Activated CD4-positive, alpha-beta T cell treated with anti-CD3 and anti-CD28 coated beads, Interleukin-10, Interleukin-2, amounts not matched to agents 100 ng/mL and 50 ng/mL, durations not matched to agents 16 hours and 8 hours (primary cell): ENCODE results near the gene NPIPA1.
A peak's percentile ranks its signal among the peaks of the same experiment; 100 is the strongest.
"Not testable (repeated sequence)": the region's sequence is repeated elsewhere in the genome, so short reads cannot be mapped to it uniquely, and the experiment has no call there.

Experiments
- DNase-seq: peaks from one replicate; pipeline ENCODE4 v3.0.0-alpha.2; 2020

The NPIPA1 gene

DNA sequence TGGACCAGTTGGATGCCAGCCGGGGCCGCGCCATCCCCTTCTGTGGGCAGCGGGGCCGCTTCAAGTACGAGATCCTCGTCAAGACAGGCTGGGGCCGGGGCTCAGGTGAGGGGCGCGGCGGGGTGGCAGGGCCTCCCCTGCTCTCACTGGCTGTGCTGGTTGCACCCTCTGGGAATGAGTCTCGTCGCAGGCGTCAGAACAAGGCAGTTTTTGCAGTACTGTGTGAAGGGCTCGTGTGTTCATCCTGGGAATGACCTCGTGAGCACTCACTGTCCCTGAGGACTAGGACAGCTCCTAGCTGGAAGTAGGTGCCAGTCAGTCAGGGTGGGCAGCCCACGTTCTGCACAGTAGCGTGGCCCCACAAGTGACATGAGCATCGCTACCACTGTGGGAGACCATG is 6.3 kb upstream of the NPIPA1 start:
- DNase-seq = not testable (repeated sequence)

DNA sequence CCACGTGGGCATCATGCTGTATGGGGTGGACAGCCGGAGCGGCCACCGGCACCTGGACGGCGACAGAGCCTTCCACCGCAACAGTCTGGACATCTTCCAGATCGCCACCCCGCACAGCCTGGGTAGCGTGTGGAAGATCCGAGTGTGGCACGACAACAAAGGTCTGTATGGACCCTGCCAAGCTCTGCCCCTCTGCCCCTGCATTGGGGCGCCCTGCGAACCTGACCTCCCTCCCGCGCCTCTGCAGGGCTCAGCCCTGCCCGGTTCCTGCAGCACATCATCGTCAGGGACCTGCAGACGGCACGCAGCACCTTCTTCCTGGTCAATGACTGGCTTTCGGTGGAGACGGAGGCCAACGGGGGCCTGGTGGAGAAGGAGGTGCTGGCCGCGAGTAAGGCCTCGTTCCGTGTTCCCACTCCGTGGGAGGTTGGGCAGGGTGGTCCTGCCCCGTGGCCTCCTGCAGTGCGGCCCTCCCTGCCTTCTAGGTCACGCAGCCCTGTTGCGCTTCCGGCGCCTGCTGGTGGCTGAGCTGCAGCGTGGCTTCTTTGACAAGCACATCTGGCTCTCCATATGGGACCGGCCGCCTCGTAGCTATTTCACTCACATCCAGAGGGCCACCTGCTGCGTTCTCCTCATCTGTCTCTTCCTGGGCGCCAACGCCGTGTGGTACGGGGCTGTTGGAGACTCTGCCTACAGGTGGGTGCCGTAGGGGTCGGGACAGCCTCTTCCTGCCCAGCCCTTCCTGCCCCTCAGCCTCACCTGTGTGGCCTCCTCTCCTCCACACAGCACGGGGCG is 4.5 kb upstream of the NPIPA1 start:
- DNase-seq = not testable (repeated sequence)

DNA sequence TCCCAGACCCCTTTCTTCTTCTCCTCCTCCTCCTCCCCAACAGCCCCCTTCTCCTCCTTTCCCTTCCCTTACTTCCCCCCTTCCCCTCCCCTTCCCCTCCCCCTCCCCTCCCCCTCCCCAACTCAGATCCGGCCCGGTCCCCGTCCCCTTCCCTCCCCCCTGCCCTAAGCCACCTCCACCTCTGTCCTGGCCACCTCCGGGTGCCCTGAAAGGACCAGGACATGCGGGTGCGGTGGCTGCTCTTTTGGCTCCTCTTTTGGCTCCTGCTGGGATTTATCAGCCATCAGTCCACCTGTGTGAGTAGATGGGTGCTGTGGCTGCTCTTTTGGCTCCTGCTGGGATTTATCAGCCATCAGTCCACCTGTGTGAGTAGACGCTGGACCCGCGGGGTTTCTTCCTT is 751 bp downstream of the NPIPA1 start:
- DNase-seq = not testable (repeated sequence)

DNA sequence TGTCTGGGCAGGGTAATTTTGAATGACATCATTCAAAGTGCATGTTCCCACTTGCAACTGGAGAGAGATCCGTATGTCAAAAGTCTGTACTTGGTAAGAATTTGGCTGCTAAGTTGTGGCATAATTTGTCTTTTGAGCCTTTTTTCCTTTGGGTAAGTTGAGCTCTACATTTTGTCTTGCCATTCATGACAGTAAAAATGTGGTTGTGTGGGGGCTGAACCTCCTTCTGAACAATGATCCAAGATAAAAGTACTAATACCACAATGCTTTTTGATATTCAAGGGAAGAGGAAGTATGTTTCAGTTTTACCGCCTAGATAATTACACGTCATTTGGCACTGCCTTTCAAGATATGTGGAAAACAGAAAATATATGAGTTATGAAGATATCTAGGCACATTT is 5.4 kb downstream of the NPIPA1 start:
- DNase-seq = not testable (repeated sequence)

DNA sequence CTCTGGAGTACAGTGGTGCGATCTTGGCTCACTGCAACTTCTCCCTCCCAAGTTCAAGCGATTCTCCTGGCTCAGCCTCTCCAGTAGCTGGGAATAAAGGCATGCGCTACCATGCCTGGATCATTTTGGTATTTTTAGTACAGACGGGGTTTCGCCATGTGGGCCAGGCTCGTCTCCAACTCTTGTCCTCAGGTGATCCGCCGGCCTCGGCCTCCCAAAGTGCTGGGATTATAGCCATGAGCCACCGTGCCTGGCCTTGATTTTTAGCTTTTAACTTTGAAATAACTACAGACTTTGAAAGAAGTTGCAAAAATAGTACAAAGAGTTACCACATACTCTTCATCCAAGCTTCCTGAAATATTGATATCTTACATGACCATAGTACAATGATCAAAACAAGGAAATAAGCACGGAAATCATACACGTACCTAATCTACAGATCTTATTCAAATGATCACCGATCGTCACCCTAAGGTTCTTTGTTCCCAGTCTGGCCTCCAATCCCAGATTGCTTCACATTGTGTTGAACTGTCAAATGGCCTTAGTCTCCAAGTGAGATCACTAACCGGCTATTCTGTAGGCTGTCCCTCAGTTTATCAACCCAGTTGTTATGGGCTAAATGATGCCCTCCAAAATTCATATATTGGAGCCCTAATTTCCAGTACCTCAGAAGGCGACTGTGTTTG is 18.4 kb downstream of the NPIPA1 start:
- no peak for DNase-seq

DNA sequence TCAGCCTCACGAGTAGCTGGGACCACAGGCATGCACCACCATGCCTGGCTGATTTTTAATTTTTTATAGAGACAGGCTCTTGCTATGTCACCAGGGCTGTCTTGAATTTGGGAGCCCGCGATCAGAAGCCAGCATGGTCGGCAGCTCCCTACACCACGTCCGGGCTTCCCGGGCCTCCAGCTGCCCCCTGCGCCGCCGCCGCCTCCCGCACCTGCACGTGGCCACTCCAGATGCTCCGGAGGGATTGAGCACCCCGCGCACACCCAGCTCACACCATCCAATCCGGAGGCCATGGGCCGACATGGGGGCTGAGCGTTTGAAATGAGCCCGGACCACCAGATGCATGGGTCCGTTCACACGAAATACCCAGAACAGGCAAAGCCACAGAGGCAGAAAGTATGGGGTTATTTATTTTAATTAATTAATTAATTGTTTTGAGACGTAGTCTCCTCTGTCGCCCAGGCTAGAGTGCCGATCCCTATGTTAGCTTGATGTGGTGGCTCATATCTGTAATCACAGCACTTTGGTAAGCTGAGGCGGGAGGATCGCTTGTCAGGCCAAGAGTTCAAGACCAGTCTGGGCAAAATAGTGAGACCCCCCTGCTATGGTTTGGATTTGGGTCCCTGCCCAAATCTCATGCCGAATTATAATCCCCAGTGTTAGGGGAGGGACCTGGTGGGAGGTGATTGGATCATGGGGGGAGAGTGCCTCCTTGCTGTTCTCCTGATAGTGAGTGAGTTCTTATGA is 20.5 kb downstream of the NPIPA1 start:
- no peak for DNase-seq

DNA sequence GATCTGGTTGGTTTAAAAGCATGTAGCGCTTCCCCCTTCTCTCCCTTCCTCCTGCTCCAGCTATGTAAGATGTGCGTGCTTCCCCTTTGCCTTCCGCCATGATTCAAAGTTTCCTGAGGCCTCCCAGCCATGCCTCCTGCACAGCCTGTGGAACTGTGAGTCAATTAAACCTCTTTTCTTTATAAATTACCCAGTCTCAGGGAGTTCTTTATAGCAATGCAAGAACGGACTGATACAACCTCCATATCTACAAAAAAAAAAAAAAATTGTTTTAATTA is 21.0 kb downstream of the NPIPA1 start:
- no peak for DNase-seq

DNA sequence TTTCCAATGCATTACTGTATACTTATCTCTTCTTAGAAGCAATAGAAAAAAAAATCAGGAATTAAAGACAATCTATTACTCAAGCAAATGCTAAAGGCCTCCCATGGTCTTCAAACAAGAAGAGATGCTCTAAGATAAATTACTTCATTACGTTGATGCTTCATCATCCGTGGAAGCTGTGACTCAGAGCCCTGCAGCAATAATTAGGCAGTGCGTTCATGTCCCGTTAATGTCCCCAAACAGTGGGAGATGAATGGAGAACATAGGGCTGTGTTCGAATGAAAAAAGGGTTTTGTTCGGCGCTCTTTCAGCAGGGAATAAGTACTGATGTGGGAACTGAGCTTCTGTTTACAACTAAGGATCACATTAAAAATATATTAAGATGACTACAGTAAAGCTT is 21.7 kb downstream of the NPIPA1 start:
- no peak for DNase-seq

DNA sequence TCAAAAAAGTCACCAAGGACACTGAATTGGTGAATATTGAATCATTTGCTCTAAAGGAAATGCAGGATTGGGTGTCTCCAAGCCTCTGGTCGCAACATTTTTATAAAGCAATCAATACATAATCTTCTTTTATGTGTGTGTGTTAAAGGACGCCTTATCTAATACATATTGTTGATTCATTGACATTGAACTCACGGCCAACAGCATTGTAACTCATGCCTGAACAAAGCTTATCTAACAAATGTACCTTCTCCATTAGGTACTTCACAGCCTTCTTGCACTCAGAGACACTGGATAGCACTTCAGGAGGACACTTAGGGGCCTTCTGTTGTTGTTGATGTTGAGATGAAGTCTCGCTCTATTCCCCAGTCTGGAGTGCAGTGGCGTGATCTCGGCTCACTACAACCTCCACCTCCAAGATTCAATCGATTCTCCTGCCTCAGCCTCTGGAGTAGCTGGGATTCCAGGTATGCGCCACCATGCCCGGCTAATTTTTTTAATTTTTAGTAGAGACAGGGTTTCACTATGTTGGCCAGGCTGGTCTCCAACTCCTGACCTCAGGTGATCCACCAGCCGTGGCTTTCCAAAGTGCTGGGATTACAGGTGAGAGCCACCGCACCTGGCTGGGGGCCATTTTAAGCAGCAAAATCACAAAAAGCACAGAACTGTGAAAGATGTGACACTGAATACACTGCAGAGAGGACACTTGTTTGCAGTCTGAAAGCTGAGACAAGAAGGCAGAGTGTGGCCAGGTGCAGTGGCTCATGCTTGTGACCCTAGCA is 24.4 kb downstream of the NPIPA1 start:
- no peak for DNase-seq

DNA sequence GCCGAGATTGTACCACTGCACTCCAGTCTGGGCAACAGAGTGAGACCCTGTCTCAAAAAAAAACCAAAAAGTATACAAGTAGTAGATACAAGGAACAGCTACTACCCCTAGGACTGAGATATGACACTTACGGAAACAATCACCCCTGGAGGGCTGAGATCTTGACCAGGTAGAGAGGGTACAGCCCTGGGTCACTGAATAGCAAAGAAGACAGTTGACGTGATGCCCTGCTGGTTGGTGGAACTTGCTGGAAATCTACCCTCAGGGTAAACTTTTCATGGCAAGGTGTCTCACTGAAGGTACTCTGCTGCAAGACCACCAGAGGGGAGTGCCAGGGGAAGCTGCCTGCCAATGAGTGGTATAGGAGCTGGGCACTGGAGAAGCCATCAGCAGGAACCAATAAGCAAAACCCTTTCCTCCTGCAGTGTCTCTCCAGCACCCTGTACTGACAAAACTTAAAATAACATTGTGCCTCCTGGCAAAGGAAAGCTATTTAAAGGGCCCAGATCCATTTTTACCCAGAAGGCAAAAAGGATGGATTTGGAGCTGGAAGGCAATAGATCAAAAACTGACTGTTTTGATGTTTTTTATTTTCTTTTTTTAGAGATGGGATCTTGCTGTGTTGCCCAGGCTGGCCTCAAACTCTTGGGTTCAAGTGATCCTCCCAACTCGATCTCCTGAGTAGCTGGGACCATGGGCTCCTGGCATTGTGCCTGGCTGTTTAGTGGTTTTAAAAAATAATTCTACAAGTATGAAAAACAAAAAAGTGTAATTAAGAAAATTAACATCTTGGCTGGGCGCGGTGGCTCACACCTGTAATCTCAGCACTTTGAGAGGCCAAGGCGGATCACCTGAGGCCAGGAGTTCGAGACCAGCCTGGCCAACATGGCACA is 26.3 kb downstream of the NPIPA1 start:
- DNase-seq = no peak

DNA sequence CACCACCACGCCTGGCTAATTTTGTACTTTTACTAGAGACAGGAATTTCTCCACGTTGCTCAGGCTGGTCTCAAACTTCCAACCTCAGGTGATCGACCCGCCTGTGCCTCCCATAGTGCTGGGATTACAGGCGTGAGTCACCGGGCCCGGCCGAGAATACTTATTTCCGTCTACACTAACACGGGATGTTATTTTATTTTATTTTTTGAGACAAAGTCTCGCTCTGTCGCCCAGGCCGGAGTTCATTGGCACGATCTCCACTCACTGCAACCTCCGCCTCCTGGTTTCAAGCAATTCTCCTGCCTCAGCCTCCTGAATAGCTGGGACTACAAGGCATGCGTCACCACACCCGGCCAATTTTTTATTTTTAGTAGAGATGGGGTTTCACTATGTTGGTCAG is 28.1 kb downstream of the NPIPA1 start:
- DNase-seq = no peak

DNA sequence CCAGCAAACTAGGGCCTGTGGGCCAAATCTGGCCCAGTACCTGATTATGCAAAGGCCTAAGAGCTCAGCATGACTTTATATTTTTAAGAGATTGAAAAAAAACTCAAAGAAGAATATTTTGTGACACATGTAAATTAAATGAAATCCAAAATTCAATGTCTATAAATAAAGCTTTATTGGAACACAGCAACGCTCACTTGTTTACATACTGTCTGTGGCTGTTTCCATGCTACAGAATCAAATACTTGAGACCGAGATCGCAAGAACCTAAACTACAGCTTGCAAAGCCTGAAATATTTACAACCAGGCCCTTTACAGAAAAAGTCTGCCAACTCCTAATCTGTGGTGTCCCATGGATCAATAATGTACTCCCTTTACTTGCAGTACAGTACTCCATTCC is 32.6 kb downstream of the NPIPA1 start:
- not testable (repeated sequence) for DNase-seq

DNA sequence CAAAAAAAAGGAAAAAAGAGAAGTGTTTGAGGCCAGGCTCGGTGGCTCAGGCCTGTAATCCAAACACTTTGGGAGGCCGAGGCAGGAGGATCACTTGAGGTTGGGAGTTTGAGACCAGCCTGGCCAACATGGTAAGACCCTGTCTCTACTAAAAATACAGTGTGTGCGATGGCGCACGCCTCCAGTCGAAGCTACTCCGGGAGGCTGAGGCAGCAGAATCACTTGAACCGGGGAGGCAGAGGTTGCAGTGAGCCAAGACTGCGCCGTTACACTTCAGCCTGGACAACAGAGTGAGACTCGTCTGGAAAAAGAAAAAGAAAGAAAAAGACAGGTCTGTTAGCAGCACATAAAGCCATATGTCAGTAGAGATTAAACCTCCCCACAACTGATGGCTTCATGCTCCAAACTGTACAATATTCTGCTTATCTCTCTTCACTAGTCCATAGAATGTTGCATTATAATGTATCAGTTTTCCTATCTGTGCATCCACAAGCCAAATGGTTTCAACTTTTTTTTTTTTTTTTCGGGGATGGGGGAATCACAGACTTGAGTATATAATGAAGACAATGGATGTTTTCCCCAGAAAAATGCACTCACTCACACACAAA is 34.5 kb downstream of the NPIPA1 start:
- not testable (repeated sequence) for DNase-seq

DNA sequence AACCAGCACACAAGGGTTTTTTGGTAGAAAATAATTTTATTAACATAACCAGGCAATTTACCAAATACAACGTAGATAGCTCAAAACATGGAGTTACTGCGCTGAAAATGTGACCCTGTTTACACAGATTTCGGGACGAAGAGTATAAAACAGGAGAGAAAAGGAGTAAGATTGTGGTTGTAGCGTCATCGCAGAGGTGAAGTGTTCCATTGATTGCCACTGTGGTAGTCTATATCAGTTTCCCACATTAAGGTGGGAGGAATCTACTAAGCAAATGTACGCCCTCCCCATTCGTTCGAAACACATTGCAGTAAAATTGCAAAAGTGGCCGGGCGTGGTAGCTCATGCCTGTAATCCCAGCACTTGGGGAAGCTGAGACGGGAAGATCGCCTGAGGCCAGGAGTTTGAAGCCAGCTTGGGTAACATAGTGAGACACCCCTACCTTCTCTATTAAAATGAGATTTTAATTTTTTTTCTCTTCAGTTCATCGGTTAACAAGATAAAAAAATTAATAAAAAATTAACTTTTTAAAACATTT is 36.6 kb downstream of the NPIPA1 start:
- DNase-seq = not testable (repeated sequence)

DNA sequence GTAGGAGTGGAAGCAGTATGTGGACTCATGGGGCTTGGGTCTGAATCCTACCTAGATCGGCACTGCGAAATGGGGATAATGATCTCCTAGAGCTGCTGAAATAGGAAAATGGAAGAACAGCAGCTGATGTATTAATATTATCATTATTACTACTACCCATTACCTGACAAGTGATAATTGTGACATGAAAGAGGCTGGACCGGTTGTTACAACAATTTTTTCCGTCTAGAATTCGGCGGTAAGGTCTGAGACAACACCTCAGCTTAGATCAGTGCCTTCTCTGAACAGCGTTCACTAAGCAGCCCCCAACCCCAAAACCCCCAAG is 37.0 kb downstream of the NPIPA1 start:
- not testable (repeated sequence) for DNase-seq

DNA sequence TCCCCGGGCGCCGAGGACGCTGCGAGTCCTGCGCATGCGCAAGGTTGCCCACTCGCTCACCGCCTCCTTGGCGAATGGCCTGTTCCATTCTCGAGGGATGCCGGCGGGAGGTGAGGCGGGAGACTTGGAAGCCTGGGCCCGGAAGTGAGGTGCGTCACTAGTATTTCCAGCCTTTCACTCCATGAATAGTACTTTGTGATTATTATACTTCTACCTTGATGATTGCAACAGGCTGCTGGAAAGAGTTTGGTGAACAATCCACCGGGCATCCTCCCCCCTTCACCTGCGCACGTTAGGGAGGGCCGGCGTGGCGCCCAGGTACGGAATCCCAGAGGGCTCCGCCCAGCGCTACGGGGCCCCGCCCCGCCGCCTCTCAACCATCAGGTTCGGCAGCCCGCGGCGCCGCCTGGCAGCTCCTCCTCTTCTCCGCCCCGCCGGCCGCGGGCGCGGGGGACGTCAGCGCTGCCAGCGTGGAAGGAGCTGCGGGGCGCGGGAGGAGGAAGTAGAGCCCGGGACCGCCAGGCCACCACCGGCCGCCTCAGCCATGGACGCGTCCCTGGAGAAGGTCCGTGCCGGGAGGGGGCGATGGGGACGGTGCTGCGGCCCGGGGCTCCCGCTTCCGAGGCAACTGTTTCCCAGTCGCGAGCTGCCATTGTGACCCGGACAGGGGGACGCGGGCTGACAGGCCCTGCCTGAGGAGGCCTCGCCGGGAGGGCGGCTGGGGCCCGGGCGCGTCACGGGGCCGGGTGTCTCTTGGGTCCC is 37.6 kb downstream of the NPIPA1 start, which contains the start of gene PDXDC1:
TSS of gene PDXDC1 (plus strand) at position 371 of the 762 bp plus-strand sequence. CDS start at position 545, 174 bp downstream.
- DNase-seq = peak; percentile 98

DNA sequence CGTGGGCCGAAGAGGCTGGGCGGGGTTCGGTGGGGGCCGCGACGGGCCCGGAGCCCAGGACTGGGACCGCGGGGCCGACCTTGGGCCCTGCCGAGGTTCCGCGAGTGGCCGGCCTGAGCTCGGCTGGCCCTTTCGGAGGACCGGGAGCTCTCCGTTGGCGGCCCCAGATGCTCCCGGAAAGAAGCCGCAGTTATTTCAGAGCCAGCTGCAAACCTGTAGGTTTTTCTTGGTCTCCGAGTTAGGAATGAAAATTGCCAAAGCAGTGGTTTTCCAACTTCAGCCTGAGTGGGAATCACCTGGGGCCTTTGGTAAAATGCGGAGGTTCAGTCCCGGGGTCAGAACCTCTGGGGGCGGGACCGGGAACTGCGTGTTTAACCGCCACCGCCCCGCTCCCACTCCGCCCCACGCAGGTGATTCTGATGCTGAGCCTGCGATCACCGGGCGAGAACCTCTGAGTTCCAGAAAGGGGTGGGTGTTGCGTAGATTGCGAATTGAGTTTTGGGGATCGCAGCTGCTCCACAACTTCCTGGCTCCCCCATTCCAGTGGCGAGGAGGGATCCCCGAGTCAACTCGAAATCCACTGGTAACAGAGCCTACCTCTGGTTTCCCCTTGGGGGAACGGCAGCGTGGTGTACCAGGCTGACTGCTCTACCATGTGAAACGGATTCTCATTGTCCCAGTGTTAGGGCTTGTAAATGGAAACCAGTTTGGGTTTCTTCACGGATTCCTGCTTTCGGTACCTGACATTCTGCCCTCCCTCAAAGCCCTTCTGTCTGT is 38.4 kb downstream of the NPIPA1 start:
- DNase-seq = peak; percentile 44

DNA sequence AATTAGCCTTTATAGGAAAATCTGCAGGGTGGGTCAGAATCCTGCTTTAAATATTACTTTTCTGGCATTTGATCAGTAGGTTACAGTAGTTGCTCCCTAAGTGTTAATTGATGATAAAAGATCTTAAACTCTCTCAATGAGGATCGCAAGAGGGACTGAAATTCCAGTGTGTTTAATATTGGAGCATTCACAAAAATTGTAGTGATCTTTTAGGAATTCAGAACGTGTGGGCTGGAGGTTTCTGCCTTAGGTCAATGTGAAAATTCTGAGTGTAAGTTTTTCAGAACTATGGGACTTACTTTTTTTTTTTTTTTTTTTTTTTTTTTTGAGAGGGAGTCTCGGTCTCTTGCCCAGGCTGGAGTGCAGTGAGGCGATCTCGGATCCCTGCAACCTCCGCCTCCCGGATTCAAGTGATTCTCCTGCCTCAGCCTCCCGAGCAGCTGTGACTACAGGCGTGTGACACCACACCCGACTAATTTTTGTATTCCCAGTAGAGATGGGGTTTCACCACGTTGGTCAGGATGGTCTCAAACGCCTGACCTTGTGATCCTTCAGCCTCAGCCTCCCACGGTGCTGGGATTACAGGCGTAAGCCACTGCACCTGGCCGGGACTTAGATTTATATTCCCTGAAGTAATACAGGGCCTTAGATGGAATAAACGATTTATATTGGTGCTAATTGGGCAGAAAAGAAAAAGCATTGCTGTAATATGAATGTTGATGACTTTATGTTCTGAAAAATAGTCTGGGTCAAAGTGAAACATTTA is 39.9 kb downstream of the NPIPA1 start:
- DNase-seq = not testable (repeated sequence)

DNA sequence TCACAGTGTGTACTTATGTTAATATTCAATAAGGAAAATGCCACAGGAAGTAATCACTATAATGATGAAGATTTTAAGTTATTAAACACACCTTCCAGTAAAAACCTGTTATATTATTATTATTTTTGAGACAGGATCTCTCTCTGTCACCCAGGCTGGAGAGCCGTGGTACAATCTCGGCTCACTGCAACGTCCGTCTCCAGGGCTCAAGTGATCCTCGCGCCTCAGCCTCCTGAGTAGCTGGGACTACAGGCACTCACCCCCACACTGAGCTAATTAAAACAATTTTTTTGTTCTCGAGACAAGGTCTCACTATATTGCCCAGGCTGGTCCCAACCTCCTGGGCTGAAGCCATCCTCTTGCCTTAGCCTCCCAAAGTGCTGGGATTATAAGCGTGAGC is 41.0 kb downstream of the NPIPA1 start:
- not testable (repeated sequence) for DNase-seq
